Loucy (cell line): ENCODE measurements around the gene ERGIC3.

ENCODE experiments used
- EZH2phosphoT487 ChIP-seq: fragments of 200-600 bp; IDR thresholded peaks from 2 replicates; pipeline ENCODE4 v1.6.1; 2018; ENCODE audit warnings: antibody characterized with exemption, mild to moderate bottlenecking, moderate library complexity, borderline replicate concordance
- TF ChIP-seq, protein P1 (sequence below): fragments of 200-600 bp; sonication (generic); conservative IDR thresholded peaks from 2 replicates; pipeline ENCODE4 v1.5.1; 2014; ENCODE audit warnings: mild to moderate bottlenecking, antibody characterized with exemption, low read length

DNA sequence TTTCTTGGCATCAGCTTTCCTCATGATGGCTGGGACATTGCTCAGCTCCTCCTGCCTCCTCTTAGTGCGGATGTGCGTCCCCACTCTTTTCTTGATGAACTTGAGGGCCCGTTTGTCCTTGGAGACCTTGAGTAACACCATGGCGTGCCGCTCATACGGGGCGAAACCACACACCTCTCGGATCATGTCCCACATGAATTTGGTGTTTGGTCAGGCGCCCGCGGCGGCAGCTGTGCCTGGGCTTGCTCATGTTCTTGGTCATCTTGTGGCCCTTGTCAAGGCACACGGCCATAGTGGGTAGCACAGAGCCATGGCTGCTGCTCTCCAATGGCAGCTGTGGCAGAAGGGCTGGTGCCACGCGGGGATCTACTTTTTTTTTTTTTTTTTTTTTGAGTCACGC, 2.6 kb downstream of the ERGIC3 start:
- TF ChIP-seq, protein P1, sequence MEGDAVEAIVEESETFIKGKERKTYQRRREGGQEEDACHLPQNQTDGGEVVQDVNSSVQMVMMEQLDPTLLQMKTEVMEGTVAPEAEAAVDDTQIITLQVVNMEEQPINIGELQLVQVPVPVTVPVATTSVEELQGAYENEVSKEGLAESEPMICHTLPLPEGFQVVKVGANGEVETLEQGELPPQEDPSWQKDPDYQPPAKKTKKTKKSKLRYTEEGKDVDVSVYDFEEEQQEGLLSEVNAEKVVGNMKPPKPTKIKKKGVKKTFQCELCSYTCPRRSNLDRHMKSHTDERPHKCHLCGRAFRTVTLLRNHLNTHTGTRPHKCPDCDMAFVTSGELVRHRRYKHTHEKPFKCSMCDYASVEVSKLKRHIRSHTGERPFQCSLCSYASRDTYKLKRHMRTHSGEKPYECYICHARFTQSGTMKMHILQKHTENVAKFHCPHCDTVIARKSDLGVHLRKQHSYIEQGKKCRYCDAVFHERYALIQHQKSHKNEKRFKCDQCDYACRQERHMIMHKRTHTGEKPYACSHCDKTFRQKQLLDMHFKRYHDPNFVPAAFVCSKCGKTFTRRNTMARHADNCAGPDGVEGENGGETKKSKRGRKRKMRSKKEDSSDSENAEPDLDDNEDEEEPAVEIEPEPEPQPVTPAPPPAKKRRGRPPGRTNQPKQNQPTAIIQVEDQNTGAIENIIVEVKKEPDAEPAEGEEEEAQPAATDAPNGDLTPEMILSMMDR, result no peak
- no peak for TF ChIP-seq EZH2phosphoT487
